BJ (cell line): Measurements from ENCODE around the gene ALG14. TPM values are rescaled to one million over a fixed set of nuclear protein-coding genes. Genes with fewer than 3 reads are reported as not detected.
A peak's percentile ranks its signal among the peaks of the same experiment; 100 is the strongest.

Experiments
- CTCF ChIA-PET: fragments of 350-600 bp; formaldehyde crosslinking; extraction: SDS; loops from one replicate; lab custom pipeline; 2021; ENCODE audit warnings: antibody characterized with exemption, inconsistent platforms; lab: Yijun Ruan, JAX
- POLR2A ChIA-PET: fragments of 300-600 bp; sonication (Branson Sonifier 250); formaldehyde crosslinking; extraction: SDS; loops from one replicate; lab custom pipeline; 2021; ENCODE audit warnings: antibody characterized with exemption; lab: Charles Lee
- DNase-seq: peaks from one replicate; pipeline ENCODE4 v3.0.0-alpha.2; 2011; ENCODE audit warnings: low read depth
- H3K27me3 ChIP-seq: 2 replicates; pipeline ENCODE4 v1.6.0; 2011; ENCODE audit warnings: low read length; ENCODE audit not compliant: control insufficient read depth, insufficient read depth
- H3K36me3 ChIP-seq: 2 replicates; pipeline ENCODE4 v1.5.1; 2011; ENCODE audit warnings: low read length; ENCODE audit not compliant: control insufficient read depth, insufficient read depth
- H3K4me3 ChIP-seq: 2 replicates; pipeline ENCODE4 v1.5.1; 2011; ENCODE audit warnings: low read depth, mild to moderate bottlenecking, control low read depth, low read length
- polyA minus RNA-seq: library from RNA; depleted of rRNA, polyadenylated mRNA; stranded (reverse); fragments of >200 nt; gene quantifications from 2 replicates; pipeline ENCODE4 v1.2.3, GENCODE V29; 2011; rRNA and poly(A)+ RNA removed
- polyA plus RNA-seq: library from polyadenylated mRNA; depleted of rRNA; stranded (reverse); fragments of >200 nt; gene quantifications from 2 replicates; pipeline ENCODE4 v1.2.3, GENCODE V29; 2011; rRNA removed
- TF ChIP-seq, protein P1 (sequence below): IDR thresholded peaks from 2 replicates; pipeline ENCODE4 v1.5.1; 2011; ENCODE audit warnings: low read depth, mild to moderate bottlenecking, control low read depth, inconsistent platforms, low read length, moderate library complexity; ENCODE audit not compliant: insufficient read depth

Gene ALG14, protein sequence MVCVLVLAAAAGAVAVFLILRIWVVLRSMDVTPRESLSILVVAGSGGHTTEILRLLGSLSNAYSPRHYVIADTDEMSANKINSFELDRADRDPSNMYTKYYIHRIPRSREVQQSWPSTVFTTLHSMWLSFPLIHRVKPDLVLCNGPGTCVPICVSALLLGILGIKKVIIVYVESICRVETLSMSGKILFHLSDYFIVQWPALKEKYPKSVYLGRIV
- polyA plus RNA-seq = 2.3 and 4.4 TPM in 2 replicates
- 4.6 and 10.1 TPM in 2 replicates for polyA minus RNA-seq

DNA sequence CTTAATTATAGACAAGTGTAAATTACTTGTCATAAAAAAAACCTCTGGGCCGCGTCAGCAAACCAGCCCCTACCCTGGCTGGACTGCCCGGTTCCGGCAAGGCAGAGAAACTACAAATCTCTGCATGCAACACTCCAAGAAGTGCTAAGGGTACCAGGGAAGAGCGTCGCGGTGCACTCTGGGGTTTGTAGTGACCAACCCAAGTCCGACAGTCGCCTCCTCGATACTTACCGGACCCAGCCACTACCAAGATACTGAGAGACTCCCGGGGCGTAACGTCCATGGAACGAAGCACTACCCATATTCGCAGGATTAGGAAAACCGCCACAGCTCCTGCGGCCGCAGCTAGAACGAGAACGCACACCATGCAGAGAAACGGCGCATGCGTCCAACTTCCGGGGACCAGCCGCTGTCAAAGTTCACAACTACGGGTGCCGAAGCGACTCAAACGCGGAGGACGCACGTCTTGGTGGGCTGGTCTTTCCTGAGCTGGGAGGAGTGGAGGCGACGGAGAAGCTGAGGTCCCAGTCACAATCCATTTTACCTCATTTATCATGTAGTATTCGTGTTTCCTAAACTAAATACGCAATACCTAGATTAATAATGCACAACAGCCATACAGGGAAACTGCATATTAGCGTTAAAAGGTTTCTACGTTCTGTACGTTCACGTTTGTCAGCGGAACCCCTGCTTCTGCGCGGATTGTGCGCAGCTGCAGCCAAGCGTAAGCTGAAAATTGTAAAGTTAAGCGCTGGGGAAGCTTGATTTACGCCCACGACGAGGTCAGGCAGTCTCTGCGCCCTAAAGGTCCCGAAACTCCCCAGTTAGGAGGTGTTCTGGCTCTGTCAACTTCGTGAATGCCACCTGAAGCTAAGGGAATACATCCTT, at the start of gene ALG14:
ALG14 (minus strand) TSS at position 420 of the 888 bp plus-strand sequence; CDS start at position 367, 53 bp downstream.
- ChIA-PET POLR2A (interaction anchor here (0.6 to 0.8 kb wide), 3 partner anchors 14 to 468 kb away, joined by 3 to 4 read pairs (median 4); partner anchors contain the start of gene RWDD3), CTCF (interaction anchor here (0.9 to 2.3 kb wide), 3 partner anchors 12 to 161 kb away, joined by 3 to 17 read pairs (median 6); partner anchors contain the start of gene RWDD3)
- Histone ChIP-seq H3K27me3 (peaks cover under 1% of the 10 kb centered on the region), H3K36me3 (no peaks in the 10 kb centered on the region), H3K4me3 (peak within 1 kb of the TSS; percentile 72)
- TF ChIP-seq, protein P1, sequence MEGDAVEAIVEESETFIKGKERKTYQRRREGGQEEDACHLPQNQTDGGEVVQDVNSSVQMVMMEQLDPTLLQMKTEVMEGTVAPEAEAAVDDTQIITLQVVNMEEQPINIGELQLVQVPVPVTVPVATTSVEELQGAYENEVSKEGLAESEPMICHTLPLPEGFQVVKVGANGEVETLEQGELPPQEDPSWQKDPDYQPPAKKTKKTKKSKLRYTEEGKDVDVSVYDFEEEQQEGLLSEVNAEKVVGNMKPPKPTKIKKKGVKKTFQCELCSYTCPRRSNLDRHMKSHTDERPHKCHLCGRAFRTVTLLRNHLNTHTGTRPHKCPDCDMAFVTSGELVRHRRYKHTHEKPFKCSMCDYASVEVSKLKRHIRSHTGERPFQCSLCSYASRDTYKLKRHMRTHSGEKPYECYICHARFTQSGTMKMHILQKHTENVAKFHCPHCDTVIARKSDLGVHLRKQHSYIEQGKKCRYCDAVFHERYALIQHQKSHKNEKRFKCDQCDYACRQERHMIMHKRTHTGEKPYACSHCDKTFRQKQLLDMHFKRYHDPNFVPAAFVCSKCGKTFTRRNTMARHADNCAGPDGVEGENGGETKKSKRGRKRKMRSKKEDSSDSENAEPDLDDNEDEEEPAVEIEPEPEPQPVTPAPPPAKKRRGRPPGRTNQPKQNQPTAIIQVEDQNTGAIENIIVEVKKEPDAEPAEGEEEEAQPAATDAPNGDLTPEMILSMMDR = no peak
- peak; percentile 78 for DNase-seq

DNA sequence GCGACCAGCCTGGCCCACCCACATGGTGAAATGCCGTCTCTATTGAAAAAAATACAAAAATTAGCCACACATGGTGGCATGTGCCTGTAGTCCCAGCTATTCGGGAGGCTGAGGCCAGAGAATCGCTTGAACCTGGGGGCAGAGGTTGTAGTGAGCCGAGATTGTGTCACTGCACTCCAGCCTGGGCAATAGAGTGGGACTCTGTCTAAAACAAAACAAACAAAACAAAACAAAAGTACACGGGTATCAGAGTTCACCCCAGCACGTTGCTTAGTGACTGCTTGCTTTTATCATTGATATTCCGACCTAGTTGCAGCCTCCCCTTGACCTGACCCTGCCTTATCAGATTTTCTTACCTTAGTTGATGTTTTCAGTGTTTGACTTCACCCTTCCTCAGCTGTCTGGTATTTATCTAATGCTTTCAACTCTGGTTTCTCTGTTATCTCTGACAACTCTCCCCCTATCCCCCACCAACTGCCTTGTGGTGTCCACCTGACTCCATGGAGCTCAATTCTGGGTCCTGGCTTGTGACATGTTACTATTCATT, 49.5 kb upstream of the ALG14 start:
- POLR2A ChIA-PET = no interaction called here
- Histone ChIP-seq H3K4me3 (no peak overlapping the region), H3K36me3 (no peaks in the 10 kb centered on the region), H3K27me3 (peaks cover 5% of the 10 kb centered on the region)
- TF ChIP-seq, protein P1 = no peak
- CTCF ChIA-PET = interaction anchor here (1.3 kb wide), 1 partner anchor 112 kb away, joined by 3 read pairs; the partner anchor contains the start of gene RWDD3
- DNase-seq = no peak

DNA sequence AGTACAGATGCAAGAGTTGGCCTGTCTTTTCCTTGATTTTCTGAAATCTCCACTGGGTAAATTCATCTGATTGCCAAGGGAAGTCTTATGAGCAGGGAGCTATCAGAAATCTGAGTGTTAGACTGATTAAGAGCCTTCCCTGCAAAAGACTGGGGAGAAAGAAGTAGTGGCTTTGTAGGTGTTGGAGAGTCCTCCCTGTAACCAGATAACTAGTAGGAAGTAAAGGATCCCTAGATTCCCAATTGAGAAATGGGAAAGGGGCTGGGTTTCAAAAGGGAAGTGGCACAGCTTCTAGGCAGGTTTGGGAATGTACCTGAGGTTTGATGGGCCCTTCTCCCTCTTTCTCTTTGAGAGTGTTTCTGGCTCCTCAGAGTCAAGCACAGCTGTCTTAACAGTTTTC, 46.5 kb upstream of the ALG14 start:
- H3K27me3 ChIP-seq = peaks cover 8% of the 10 kb centered on the region
- no peak overlapping the region for H3K4me3 ChIP-seq
- no peaks in the 10 kb centered on the region for H3K36me3 ChIP-seq
- DNase-seq = no peak
- ChIA-PET POLR2A (interaction anchor here (0.6 kb wide), 1 partner anchor 1207 kb away, joined by 23 read pairs; no protein-coding TSS in a partner anchor), CTCF (no interaction called here)
- TF ChIP-seq, protein P1 = no peak

DNA sequence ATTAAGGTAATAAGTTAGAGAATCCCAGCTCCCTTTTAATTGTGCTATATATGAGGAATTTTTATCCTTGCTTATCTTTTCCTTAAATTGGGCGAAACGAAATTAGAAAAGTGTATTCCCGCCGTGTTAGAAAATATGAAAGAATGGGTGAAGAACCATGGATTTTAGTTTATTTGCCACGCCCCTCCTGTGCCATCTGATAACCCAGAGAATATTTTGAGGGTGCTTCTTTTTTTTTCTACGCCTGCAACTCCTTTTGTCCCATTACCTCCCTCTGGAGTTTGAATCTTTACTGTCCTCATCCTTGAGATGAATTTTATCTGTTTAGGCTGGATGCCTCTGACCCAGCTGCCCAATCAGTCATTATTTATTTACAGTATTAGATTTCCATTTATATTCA, 46.0 kb upstream of the ALG14 start:
- TF ChIP-seq, protein P1 = no peak
- Histone ChIP-seq H3K27me3 (peaks cover 8% of the 10 kb centered on the region), H3K4me3 (no peak overlapping the region), H3K36me3 (no peaks in the 10 kb centered on the region)
- DNase-seq = no peak
- ChIA-PET CTCF (interaction anchor here (0.7 kb wide), 1 partner anchor 354 kb away, joined by 3 read pairs; no protein-coding TSS in a partner anchor), POLR2A (interaction anchor here (0.6 kb wide), 1 partner anchor 1207 kb away, joined by 23 read pairs; no protein-coding TSS in a partner anchor)
